Measurements from ENCODE around the gene RHCG. TPM values are rescaled to one million over a fixed set of nuclear protein-coding genes. Genes with fewer than 3 reads are reported as not detected.

The RHCG gene
- total RNA-seq, 2 experiments from 2014 or later, result not detected

DNA sequence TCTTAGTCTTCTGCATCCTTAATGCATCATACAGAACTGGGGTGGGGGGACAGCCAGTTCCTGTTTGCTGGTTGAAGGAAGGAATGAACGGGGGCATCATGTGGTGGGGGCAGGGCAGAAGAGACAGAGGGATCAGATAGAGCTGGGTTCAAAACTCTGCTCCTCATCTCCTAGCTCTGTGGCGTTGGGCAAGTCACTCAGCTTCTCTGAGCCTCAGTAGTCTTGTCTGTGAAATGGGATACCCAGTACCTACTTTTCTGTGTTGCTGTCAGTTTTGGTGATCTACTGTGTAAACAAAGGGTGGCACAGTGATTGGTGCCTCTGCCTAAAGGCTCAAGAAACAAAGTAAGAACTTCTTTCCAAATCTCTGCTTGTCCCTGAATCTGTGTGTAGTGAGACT is 36.3 kb downstream of the RHCG start:
- ChIA-PET POLR2A (no interaction called here), CTCF (no interaction called here)
- Mint-ChIP-seq H3K4me1 (ENCODE audit: low read depth) (no peaks in the 10 kb centered on the region), H3K36me3 (ENCODE audit: low read depth) (no peaks in the 10 kb centered on the region), H3K27me3 (peaks cover 2% of the 10 kb centered on the region), H3K4me3 (no peak overlapping the region), H3K27ac (no peak overlapping the region), H3K9me3 (peaks cover 7% of the 10 kb centered on the region)
- ATAC-seq, result no peak
- no peak for DNase-seq
- TF ChIP-seq, protein P1, sequence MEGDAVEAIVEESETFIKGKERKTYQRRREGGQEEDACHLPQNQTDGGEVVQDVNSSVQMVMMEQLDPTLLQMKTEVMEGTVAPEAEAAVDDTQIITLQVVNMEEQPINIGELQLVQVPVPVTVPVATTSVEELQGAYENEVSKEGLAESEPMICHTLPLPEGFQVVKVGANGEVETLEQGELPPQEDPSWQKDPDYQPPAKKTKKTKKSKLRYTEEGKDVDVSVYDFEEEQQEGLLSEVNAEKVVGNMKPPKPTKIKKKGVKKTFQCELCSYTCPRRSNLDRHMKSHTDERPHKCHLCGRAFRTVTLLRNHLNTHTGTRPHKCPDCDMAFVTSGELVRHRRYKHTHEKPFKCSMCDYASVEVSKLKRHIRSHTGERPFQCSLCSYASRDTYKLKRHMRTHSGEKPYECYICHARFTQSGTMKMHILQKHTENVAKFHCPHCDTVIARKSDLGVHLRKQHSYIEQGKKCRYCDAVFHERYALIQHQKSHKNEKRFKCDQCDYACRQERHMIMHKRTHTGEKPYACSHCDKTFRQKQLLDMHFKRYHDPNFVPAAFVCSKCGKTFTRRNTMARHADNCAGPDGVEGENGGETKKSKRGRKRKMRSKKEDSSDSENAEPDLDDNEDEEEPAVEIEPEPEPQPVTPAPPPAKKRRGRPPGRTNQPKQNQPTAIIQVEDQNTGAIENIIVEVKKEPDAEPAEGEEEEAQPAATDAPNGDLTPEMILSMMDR (IDR thresholded peaks at IDR 0.05), result no peak
- intact Hi-C loops (cut with micrococcal nuclease), result no loop called here

DNA sequence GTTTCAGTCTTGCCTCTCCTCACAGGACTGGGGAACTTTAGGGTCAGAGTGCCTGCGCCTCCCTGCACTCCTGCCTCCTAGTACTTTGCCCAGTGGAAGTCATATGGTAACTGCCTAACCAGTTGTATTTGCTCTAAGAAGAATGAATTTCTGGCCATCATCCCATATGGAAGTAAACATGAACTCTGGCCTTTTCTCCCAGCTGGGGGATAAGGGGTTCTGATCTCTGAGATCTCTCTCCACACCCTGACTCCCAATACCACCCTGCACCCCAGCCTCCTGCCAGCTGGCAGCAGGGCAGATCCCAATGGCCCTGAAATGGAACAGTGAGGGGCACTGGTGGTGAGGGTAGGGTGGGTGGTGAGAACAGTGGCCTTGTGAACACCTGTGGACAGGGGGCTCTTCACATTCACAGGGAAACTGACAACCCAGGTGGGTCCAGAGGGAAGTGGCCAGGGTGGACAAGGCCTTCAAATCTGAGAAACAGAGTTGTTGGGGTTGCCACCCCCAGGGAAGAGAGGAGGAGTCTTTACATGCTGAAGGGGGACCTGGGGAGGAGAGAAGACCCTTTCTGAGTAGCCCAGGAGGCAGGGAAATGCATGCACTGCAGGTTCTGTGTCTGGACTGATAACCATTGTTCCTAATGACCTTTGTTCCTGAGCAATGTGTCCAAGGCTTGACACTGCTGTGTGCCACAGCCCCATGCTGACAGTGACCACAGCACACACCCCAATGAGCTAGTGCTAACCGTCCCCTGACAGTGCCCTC is 36.9 kb downstream of the RHCG start:
- no peak for DNase-seq
- Mint-ChIP-seq H3K36me3 (ENCODE audit: low read depth) (no peaks in the 10 kb centered on the region), H3K27me3 (peaks cover 2% of the 10 kb centered on the region), H3K9me3 (peaks cover 7% of the 10 kb centered on the region), H3K27ac (no peak overlapping the region), H3K4me1 (ENCODE audit: low read depth) (no peaks in the 10 kb centered on the region), H3K4me3 (no peak overlapping the region)
- TF ChIP-seq, protein P1 (IDR thresholded peaks at IDR 0.05), result no peak
- CTCF ChIA-PET, result interaction anchor here (1.3 to 1.4 kb wide), 2 partner anchors 13 to 100 kb away, joined by 3 to 4 read pairs; no protein-coding TSS in a partner anchor
- intact Hi-C loops (cut with micrococcal nuclease), result no loop called here
- no peak for ATAC-seq
- POLR2A ChIA-PET, result no interaction called here

DNA sequence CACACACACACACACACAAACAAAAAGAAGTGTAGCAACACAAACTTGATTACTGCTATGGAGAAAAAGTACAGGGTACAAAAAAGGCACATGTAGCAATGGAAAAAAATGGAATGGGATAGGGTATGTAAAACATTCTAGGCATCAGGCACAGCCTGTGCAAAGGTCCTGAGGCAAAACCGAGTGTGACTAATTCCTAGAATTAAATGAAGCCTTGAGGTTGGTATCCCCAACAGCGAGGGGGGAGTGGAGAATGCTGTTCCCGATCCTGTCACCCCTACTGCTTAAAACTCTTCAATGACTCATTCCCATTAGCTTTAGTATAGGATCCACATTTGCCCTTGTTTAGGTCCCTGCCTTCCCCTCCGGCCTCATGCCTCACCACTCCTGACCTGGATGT is 37.9 kb downstream of the RHCG start:
- Mint-ChIP-seq H3K27me3 (peaks cover 2% of the 10 kb centered on the region), H3K4me1 (ENCODE audit: low read depth) (no peaks in the 10 kb centered on the region), H3K4me3 (no peak overlapping the region), H3K27ac (no peak overlapping the region), H3K9me3 (peaks cover 7% of the 10 kb centered on the region), H3K36me3 (ENCODE audit: low read depth) (no peaks in the 10 kb centered on the region)
- CTCF ChIA-PET, result interaction anchor here (1.3 to 1.4 kb wide), 2 partner anchors 14 to 99 kb away, joined by 3 to 4 read pairs; no protein-coding TSS in a partner anchor
- TF ChIP-seq, protein P1 (IDR thresholded peaks at IDR 0.05), result no peak
- intact Hi-C loops (cut with micrococcal nuclease), result no loop called here
- ATAC-seq (no peak), DNase-seq (no peak)
- POLR2A ChIA-PET, result no interaction called here

DNA sequence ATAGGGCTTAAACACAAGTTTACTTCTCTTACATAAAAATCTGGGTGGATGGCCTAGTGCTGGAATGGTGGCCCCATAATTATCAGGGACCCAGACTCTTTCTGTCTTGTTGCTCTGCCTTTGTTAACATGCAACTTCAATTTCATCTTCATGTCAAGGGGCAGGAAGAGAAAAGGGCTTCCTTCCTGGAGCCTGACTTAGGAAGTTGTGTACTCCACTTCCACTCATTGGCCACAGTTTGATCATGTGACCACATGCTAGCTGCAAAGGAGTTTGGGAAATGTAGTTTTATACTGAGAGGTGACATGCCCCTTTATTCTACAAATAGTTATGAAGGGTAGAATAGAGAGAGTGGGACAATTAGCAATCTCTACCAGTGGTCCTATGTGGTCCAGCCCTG is 39.3 kb downstream of the RHCG start:
- POLR2A ChIA-PET, result no interaction called here
- peak; percentile 66 for ATAC-seq
- no peak overlapping the region for H3K27ac Mint-ChIP-seq

DNA sequence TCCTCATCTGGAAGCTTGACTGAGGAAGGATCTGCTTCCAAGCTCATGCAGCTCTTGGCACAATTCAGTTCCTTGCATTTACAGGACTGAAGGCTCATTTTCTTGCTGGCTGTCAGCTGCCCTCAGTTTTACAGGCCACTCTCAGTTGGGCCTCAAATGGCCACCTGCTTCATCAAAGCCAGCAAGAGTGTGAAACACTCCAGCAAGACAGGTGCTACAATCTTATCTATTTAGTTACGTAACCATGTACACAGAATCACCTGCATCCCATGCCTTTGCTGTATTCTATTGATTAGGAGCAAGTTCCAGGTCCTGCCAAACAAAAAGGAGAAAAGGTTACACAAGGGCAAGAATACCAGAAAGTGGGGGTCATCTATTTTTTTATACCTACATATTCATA is 40.8 kb downstream of the RHCG start:
- ATAC-seq, result no peak
- intact Hi-C loops (cut with micrococcal nuclease), result no loop called here
- no peak overlapping the region for H3K27ac Mint-ChIP-seq
- peaks cover 7% of the 10 kb centered on the region for H3K9me3 Mint-ChIP-seq
- no peaks in the 10 kb centered on the region for H3K36me3 Mint-ChIP-seq (ENCODE audit: low read depth)
- TF ChIP-seq, protein P1 (IDR thresholded peaks at IDR 0.05), result no peak
- H3K4me3 Mint-ChIP-seq, result no peak overlapping the region
- H3K27me3 Mint-ChIP-seq, result peaks cover 13% of the 10 kb centered on the region
- no peak for DNase-seq
- ChIA-PET CTCF (interaction anchor here (1.2 to 1.4 kb wide), 2 partner anchors 13 to 18 kb away, joined by 3 to 5 read pairs; no protein-coding TSS in a partner anchor), POLR2A (no interaction called here)
- H3K4me1 Mint-ChIP-seq (ENCODE audit: low read depth), result no peaks in the 10 kb centered on the region

More for the DNA sequence above, 39.3 kb downstream of the RHCG start:
- Mint-ChIP-seq H3K4me3 (no peak overlapping the region), H3K27me3 (peaks cover 5% of the 10 kb centered on the region), H3K9me3 (peaks cover 7% of the 10 kb centered on the region), H3K36me3 (ENCODE audit: low read depth) (no peaks in the 10 kb centered on the region), H3K4me1 (ENCODE audit: low read depth) (no peaks in the 10 kb centered on the region)
- DNase-seq, result no peak
- intact Hi-C loops (cut with micrococcal nuclease), result no loop called here
- TF ChIP-seq, protein P1 (IDR thresholded peaks at IDR 0.05), result no peak
- CTCF ChIA-PET, result interaction anchor here (1.6 kb wide), 1 partner anchor 98 kb away, joined by 6 read pairs; no protein-coding TSS in a partner anchor

All from activated CD8-positive, alpha-beta T cell treated with anti-CD3 and anti-CD28 coated beads for 36 hours (primary cell).